HG02623 (cell line): ENCODE data around the gene DRD3.

Experiments
- ATAC-seq: cut with Tn5 transposase; IDR thresholded peaks from one replicate; pipeline ENCODE4 v1.9.1; 2021; ENCODE audit warnings: moderate library complexity; ENCODE audit not compliant: unreplicated experiment

The DRD3 gene

GRCh38 chr3:114178770-114179368 is at the start of gene DRD3:
TSS of gene DRD3 (minus strand) at chr3:114179052. CDS start at chr3:114171992, 7,060 bp downstream.
- ATAC-seq = no peak

- ATAC-seq = no peak
Measured at GRCh38 chr3:114227076-114227475, 48.2 kb upstream of the DRD3 start.

GRCh38 chr3:114226313-114226712 is 47.5 kb upstream of the DRD3 start:
- ATAC-seq = no peak

- ATAC-seq = peak; percentile 90
Measured at GRCh38 chr3:114223143-114223542, 44.3 kb upstream of the DRD3 start.

GRCh38 chr3:114221881-114222264 is 43.0 kb upstream of the DRD3 start:
- ATAC-seq = no peak

- ATAC-seq = no peak
Measured at GRCh38 chr3:114221165-114221880, 42.5 kb upstream of the DRD3 start.

- ATAC-seq = no peak
Measured at GRCh38 chr3:114219741-114220140, 40.9 kb upstream of the DRD3 start.

- no peak for ATAC-seq
Measured at GRCh38 chr3:114218578-114219185, 39.8 kb upstream of the DRD3 start.

- no peak for ATAC-seq
Measured at GRCh38 chr3:114218006-114218405, 39.2 kb upstream of the DRD3 start.

- no peak for ATAC-seq
Measured at GRCh38 chr3:114217266-114217665, 38.4 kb upstream of the DRD3 start.

GRCh38 chr3:114216186-114216970 is 37.5 kb upstream of the DRD3 start:
- no peak for ATAC-seq

- ATAC-seq = no peak
Measured at GRCh38 chr3:114214542-114215341, 35.9 kb upstream of the DRD3 start.

- peak; percentile 87 for ATAC-seq
Measured at GRCh38 chr3:114213627-114214541, 35.0 kb upstream of the DRD3 start.

- ATAC-seq = peak; percentile 2
Measured at GRCh38 chr3:114213292-114213626, 34.4 kb upstream of the DRD3 start.

GRCh38 chr3:114212646-114213045 is 33.8 kb upstream of the DRD3 start:
- ATAC-seq = no peak

- ATAC-seq = peak; percentile 75
Measured at GRCh38 chr3:114207768-114208167, 28.9 kb upstream of the DRD3 start.

- no peak for ATAC-seq
Measured at GRCh38 chr3:114206342-114206741, 27.5 kb upstream of the DRD3 start.

GRCh38 chr3:114205541-114205940 is 26.7 kb upstream of the DRD3 start:
- no peak for ATAC-seq

GRCh38 chr3:114194750-114195149 is 15.9 kb upstream of the DRD3 start:
- ATAC-seq = no peak

- ATAC-seq = no peak
Measured at GRCh38 chr3:114192136-114192535, 13.3 kb upstream of the DRD3 start.
